Neural cell (in vitro differentiated cells): ENCODE data around the gene PRMT3. TPM values are rescaled to one million over a fixed set of nuclear protein-coding genes. Genes with fewer than 3 reads are reported as not detected.

Source experiments
- H2AFZ ChIP-seq: fragments of 200-600, 300-800 bp; sonication (generic), shearing (Covaris generic); 2 replicates; pipeline ENCODE4 v1.6.0; 2014; ENCODE audit warnings: low read depth, mild to moderate bottlenecking, antibody characterized with exemption, low read length, moderate library complexity
- H3F3A ChIP-seq: fragments of 200-600 bp; shearing (Covaris generic); 2 replicates; pipeline ENCODE4 v1.6.1; 2016; ENCODE audit warnings: mild to moderate bottlenecking, moderate library complexity, mixed read lengths, antibody characterized with exemption, low read length; ENCODE audit not compliant: insufficient read depth, poor library complexity, severe bottlenecking
- H3K27ac ChIP-seq: fragments of 200-600, 300-800 bp; sonication (generic), shearing (Covaris generic); 2 replicates; pipeline ENCODE4 v1.5.1; 2014; ENCODE audit warnings: mild to moderate bottlenecking, low read length, moderate library complexity
- H3K27me3 ChIP-seq: fragments of 300-800, 200-600 bp; sonication (generic), shearing (Covaris generic); 2 replicates; pipeline ENCODE4 v1.6.0; 2014; ENCODE audit warnings: mild to moderate bottlenecking, low read depth, low read length, moderate library complexity; ENCODE audit not compliant: insufficient read depth
- H3K36me3 ChIP-seq: fragments of 300-800, 200-600 bp; sonication (generic), shearing (Covaris generic); 2 replicates; pipeline ENCODE4 v1.5.1; 2014; ENCODE audit warnings: mild to moderate bottlenecking, antibody characterized with exemption, low read length, moderate library complexity; ENCODE audit not compliant: insufficient read depth
- H3K4me2 ChIP-seq: fragments of 300-800, 200-600 bp; sonication (generic), shearing (Covaris generic); 2 replicates; pipeline ENCODE4 v1.6.0; 2014; ENCODE audit warnings: mild to moderate bottlenecking, low read length
- H3K4me3 ChIP-seq: fragments of 300-800, 200-600 bp; sonication (generic), shearing (Covaris generic); 2 replicates; pipeline ENCODE4 v1.5.1; 2014; ENCODE audit warnings: mild to moderate bottlenecking, low read length, moderate library complexity
- H3K79me2 ChIP-seq: fragments of 200-600 bp; shearing (Covaris generic); replicated peaks from 2 replicates; pipeline ENCODE4 v1.6.0; 2014; ENCODE audit warnings: mild to moderate bottlenecking, low read length, moderate library complexity; ENCODE audit not compliant: insufficient read depth
- H3K9ac ChIP-seq: fragments of 300-800, 200-600 bp; sonication (generic), shearing (Covaris generic); 2 replicates; pipeline ENCODE4 v1.6.1; 2016; ENCODE audit warnings: mild to moderate bottlenecking, low read length, mixed read lengths
- H3K9me2 ChIP-seq: fragments of 200-600 bp; shearing (Covaris generic); 2 replicates; pipeline ENCODE4 v1.6.1; 2016; ENCODE audit warnings: mild to moderate bottlenecking, low read length, mixed read lengths; ENCODE audit not compliant: insufficient read depth
- H3K9me3 ChIP-seq: fragments of 200-600, 300-800 bp; sonication (generic), shearing (Covaris generic); 2 replicates; pipeline ENCODE4 v1.6.1; 2016; ENCODE audit warnings: mild to moderate bottlenecking, mixed run types, low read length, moderate library complexity, mixed read lengths
- H4K20me1 ChIP-seq: fragments of 200-600 bp; shearing (Covaris generic); 2 replicates; pipeline ENCODE4 v1.6.1; 2016; ENCODE audit warnings: mild to moderate bottlenecking, mixed run types; ENCODE audit not compliant: insufficient read depth
- CTCF ChIP-seq: fragments of 450-650 bp; IDR thresholded peaks from 2 replicates; pipeline ENCODE4 v1.5.1; 2014; ENCODE audit warnings: antibody characterized with exemption, mild to moderate bottlenecking, moderate library complexity; ENCODE audit not compliant: poor library complexity, severe bottlenecking
- EP300 ChIP-seq: fragments of 450-650 bp; conservative IDR thresholded peaks from 2 replicates; pipeline ENCODE4 v1.6.1; 2014; ENCODE audit warnings: antibody characterized with exemption, mild to moderate bottlenecking, moderate library complexity; ENCODE audit not compliant: poor library complexity, severe bottlenecking
- EZH2 ChIP-seq: fragments of 200-600, 300-800 bp; shearing (Covaris generic), sonication (generic); IDR thresholded peaks from 2 replicates; pipeline ENCODE4 v1.6.1; 2014; ENCODE audit warnings: antibody characterized with exemption, low read length, borderline replicate concordance, mild to moderate bottlenecking; ENCODE audit not compliant: insufficient read depth, poor library complexity, severe bottlenecking
- MXI1 ChIP-seq: fragments of 450-650 bp; conservative IDR thresholded peaks from 2 replicates; pipeline ENCODE4 v1.6.1; 2014; ENCODE audit warnings: antibody characterized with exemption, mild to moderate bottlenecking; ENCODE audit not compliant: poor library complexity, severe bottlenecking
- POLR2AphosphoS5 ChIP-seq: IDR thresholded peaks from 2 replicates; pipeline ENCODE4 v1.6.1; 2012
- RAD21 ChIP-seq: fragments of 450-650 bp; conservative IDR thresholded peaks from 2 replicates; pipeline ENCODE4 v1.6.1; 2014; ENCODE audit warnings: antibody characterized with exemption, mild to moderate bottlenecking, moderate library complexity
- REST ChIP-seq: IDR thresholded peaks from 2 replicates; pipeline ENCODE4 v1.6.1; 2012; ENCODE audit warnings: borderline replicate concordance
- SMC3 ChIP-seq: fragments of 450-650 bp; conservative IDR thresholded peaks from 2 replicates; pipeline ENCODE4 v1.6.1; 2014; ENCODE audit warnings: antibody characterized with exemption, mild to moderate bottlenecking, moderate library complexity; ENCODE audit not compliant: poor library complexity
- TAF1 ChIP-seq: IDR thresholded peaks from 2 replicates; pipeline ENCODE4 v1.6.1; 2012; ENCODE audit warnings: low read depth
- polyA plus RNA-seq: library from polyadenylated mRNA; depleted of rRNA; stranded (reverse); fragments of >200 nt; gene quantifications from 2 replicates; pipeline ENCODE4 v1.2.3, GENCODE V29; 2014

Gene PRMT3
- polyA plus RNA-seq, 1 donor from 2014 or later, result 16.5 TPM

- H3K9me2 ChIP-seq, result no peaks in the 10 kb centered on the region
- H4K20me1 ChIP-seq, result no peaks in the 10 kb centered on the region
- H3K4me2 ChIP-seq, result no peak overlapping the region
- TF ChIP-seq CTCF, result no peak
- no peak for TF ChIP-seq MXI1
- TF ChIP-seq TAF1, result no peak
- no peak for TF ChIP-seq POLR2AphosphoS5
- no peak for TF ChIP-seq REST
- no peak for TF ChIP-seq EZH2
- no peak for TF ChIP-seq SMC3
- no peaks in the 10 kb centered on the region for H3K79me2 ChIP-seq
- no peak overlapping the region for H3K9ac ChIP-seq
- H3K27ac ChIP-seq, result no peak overlapping the region
- no peaks in the 10 kb centered on the region for H3K9me3 ChIP-seq
- no peaks in the 10 kb centered on the region for H3F3A ChIP-seq
- H3K4me3 ChIP-seq, result peak overlapping the region; percentile 68
- peaks cover 42% of the 10 kb centered on the region for H3K27me3 ChIP-seq
- no peaks in the 10 kb centered on the region for H3K36me3 ChIP-seq
- H2AFZ ChIP-seq, result no peak overlapping the region
Measured at GRCh38 chr11:20363149-20363499, 24.4 kb upstream of the PRMT3 start.

- H3K36me3 ChIP-seq, result no peaks in the 10 kb centered on the region
- peak within 1 kb of the TSS; percentile 68 for H3K4me3 ChIP-seq
- no peak within 1 kb of the TSS for H2AFZ ChIP-seq
- H3K27ac ChIP-seq, result no peak within 1 kb of the TSS
- H4K20me1 ChIP-seq, result no peaks in the 10 kb centered on the region
- H3K4me2 ChIP-seq, result no peak within 1 kb of the TSS
- no peaks in the 10 kb centered on the region for H3K9me3 ChIP-seq
- no peaks in the 10 kb centered on the region for H3K9me2 ChIP-seq
- no peak for TF ChIP-seq RAD21
- TF ChIP-seq REST, result no peak
- no peak for TF ChIP-seq EP300
- TF ChIP-seq POLR2AphosphoS5, result no peak
- TF ChIP-seq MXI1, result no peak
- TF ChIP-seq EZH2, result no peak
- no peak for TF ChIP-seq TAF1
- no peak for TF ChIP-seq SMC3
- no peak for TF ChIP-seq CTCF
- H3K27me3 ChIP-seq, result peaks cover 42% of the 10 kb centered on the region
- H3K79me2 ChIP-seq, result no peaks in the 10 kb centered on the region
- no peaks in the 10 kb centered on the region for H3F3A ChIP-seq
- peak within 1 kb of the TSS; percentile 9 for H3K9ac ChIP-seq
Measured at GRCh38 chr11:20363500-20364340, 23.8 kb upstream of the PRMT3 start, which contains the start of gene HTATIP2. TSS of gene HTATIP2 (plus strand) at chr11:20363714. CDS start at chr11:20364238, 524 bp downstream.
